H1 (cell line): Measurements from ENCODE around the gene SLC12A6. TPM values are rescaled to one million over a fixed set of nuclear protein-coding genes. Genes with fewer than 3 reads are reported as not detected.
A peak's percentile ranks its signal among the peaks of the same experiment; 100 is the strongest.

ENCODE experiments used
- ATF3 ChIP-seq: IDR thresholded peaks from 2 replicates; pipeline ENCODE4 v1.6.1; 2011; ENCODE audit warnings: low read depth, mild to moderate bottlenecking, low read length; ENCODE audit not compliant: insufficient read depth
- BRCA1 ChIP-seq: IDR thresholded peaks from 2 replicates; pipeline ENCODE4 v1.6.1; 2012; ENCODE audit warnings: low read depth, low read length, improper control_type of control experiment
- CBX8 ChIP-seq: fragments of 300-800, 300-1000 bp; sonication (generic); IDR thresholded peaks from 2 replicates; pipeline ENCODE4 v1.7.1; 2016; ENCODE audit warnings: low read depth, low read length, borderline replicate concordance
- CHD7 ChIP-seq: fragments of 300-600 bp; sonication (generic); IDR thresholded peaks from 2 replicates; pipeline ENCODE4 v1.7.1; 2012; ENCODE audit warnings: low read length, moderate library complexity, mild to moderate bottlenecking, inconsistent platforms; ENCODE audit not compliant: insufficient replicate concordance
- CTCF ChIP-seq, 3 experiments: IDR thresholded peaks; 1 replicate in 2 of 3; 2 replicates in 1 of 3; pipeline versions ENCODE4 v1.5.1 to v1.6.1; 2011; ENCODE audit warnings: low read length in 3 of 3, mild to moderate bottlenecking in 3 of 3, inconsistent platforms in 2 of 3, low read depth in 1 of 3, moderate library complexity in 1 of 3; ENCODE audit not compliant: insufficient read depth in 1 of 3; ENCODE audit errors: control extremely low read depth in 1 of 3
- FOSL1 ChIP-seq: IDR thresholded peaks from 2 replicates; pipeline ENCODE4 v1.6.1; 2011; ENCODE audit warnings: mild to moderate bottlenecking, low read depth, low read length, moderate library complexity; ENCODE audit not compliant: insufficient read depth
- SIRT6 ChIP-seq: IDR thresholded peaks from one replicate; pipeline ENCODE4 v1.7.1; 2012; ENCODE audit warnings: low read length, inconsistent platforms
- SP2 ChIP-seq: IDR thresholded peaks from 2 replicates; pipeline ENCODE4 v1.6.1; 2012; ENCODE audit warnings: mild to moderate bottlenecking, low read length, inconsistent platforms
- SRF ChIP-seq: IDR thresholded peaks from 2 replicates; pipeline ENCODE4 v1.6.1; 2011; ENCODE audit warnings: mild to moderate bottlenecking, low read depth, low read length, moderate library complexity
- polyA plus RNA-seq, 7 experiments: library from polyadenylated mRNA; depleted of rRNA in 3 of 7; stranded (reverse) in 5 of 7; unstranded in 2 of 7; fragments of >200 nt in 5 of 7; fragments of 200-250 nt in 2 of 7; gene quantifications; 1 replicate in 5 of 7; 2 replicates in 1 of 7; 4 replicates in 1 of 7; pipeline versions ENCODE4 v1.2.1 to v1.2.3, GENCODE V29; 2011 to 2013; ENCODE audit warnings: missing spikeins in 2 of 7, mixed read lengths in 2 of 7
- total RNA-seq: library from RNA; stranded (reverse); fragmentation: NEBNext Ultra II Directional; extraction: Animal tissue kit (Norgen Biotek cat#: 25700); gene quantifications from 2 replicates; pipeline ENCODE4 v1.2.1, GENCODE V29; 2021

SLC12A6 gene
- total and polyA plus RNA-seq, 2 of the 8 experiments (the other 6 are each of a cell fraction or from before 2014, with no cell fraction given) = 9.2 to 11.1 TPM

GRCh38 chr15:34360298-34360697, 22.7 kb upstream of the SLC12A6 start (continued):
- TF ChIP-seq CHD7 (no peak), SIRT6 (no peak), FOSL1 (no peak), CTCF (IDR thresholded peaks at IDR 0.05; ENCODE audit: control extremely low read depth in 1 of 3, insufficient read depth in 1 of 3, low read depth in 1 of 3, low read length in 3 of 3) (peak in 1 of 3 experiments; percentile 24; a peak in 1 of 4 replicates), BRCA1 (no peak), ATF3 (no peak), CBX8 (no peak), SP2 (no peak), SRF (no peak)
